Measurements from ENCODE around the gene LOXL1.

DNA sequence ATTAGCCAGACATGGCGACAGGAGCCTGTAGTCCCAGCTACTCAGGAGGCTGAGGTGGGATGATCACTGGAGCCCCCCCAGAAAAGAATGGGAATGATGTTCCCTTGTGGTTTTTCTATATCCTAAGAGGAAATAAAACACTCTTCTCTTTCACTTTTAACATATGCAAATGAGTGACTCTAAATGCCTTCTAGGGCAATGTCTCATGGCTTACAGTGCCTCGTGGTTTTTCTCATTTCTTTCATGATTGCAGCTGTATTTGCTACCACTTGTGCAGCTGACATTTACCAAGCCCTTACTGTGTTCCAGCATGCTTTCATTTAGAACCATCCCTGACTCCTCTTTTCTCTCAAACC, 39.5 kb downstream of the LOXL1 start:
- TF ChIP-seq PKNOX1 (IDR thresholded peaks at IDR 0.05): no peak
- TF ChIP-seq POLR2A (IDR thresholded peaks at IDR 0.05; ENCODE audit: low read depth, low read length): no peak
- no peak for TF ChIP-seq JUNB (IDR thresholded peaks at IDR 0.05)
- TF ChIP-seq SMC3 (IDR thresholded peaks at IDR 0.05; ENCODE audit: borderline replicate concordance, low read length): no peak
- no peak for TF ChIP-seq EGR1 (IDR thresholded peaks at IDR 0.05; ENCODE audit: borderline replicate concordance in 1 of 2, low read depth in 2 of 2, low read length in 2 of 2)
- no peak for TF ChIP-seq CREB1 (IDR thresholded peaks at IDR 0.05; ENCODE audit: low read depth)
- TF ChIP-seq CTCF (IDR thresholded peaks at IDR 0.05 in 2 of 3, conservative IDR thresholded peaks at IDR 0.05 in 1 of 3; ENCODE audit: control insufficient read depth in 2 of 3, extremely low read depth in 1 of 3, insufficient read depth in 1 of 3, low read depth in 3 of 3, low read length in 3 of 3): no peak
- TF ChIP-seq, protein P1, sequence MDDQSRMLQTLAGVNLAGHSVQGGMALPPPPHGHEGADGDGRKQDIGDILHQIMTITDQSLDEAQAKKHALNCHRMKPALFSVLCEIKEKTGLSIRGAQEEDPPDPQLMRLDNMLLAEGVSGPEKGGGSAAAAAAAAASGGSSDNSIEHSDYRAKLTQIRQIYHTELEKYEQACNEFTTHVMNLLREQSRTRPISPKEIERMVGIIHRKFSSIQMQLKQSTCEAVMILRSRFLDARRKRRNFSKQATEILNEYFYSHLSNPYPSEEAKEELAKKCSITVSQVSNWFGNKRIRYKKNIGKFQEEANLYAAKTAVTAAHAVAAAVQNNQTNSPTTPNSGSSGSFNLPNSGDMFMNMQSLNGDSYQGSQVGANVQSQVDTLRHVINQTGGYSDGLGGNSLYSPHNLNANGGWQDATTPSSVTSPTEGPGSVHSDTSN (IDR thresholded peaks at IDR 0.05; ENCODE audit: insufficient replicate concordance, low read depth, low read length): no peak
- TF ChIP-seq RAD21 (IDR thresholded peaks at IDR 0.05; ENCODE audit: insufficient read depth, low read depth, low read length): no peak
- TF ChIP-seq NRF1 (conservative IDR thresholded peaks at IDR 0.05; ENCODE audit: low read depth, low read length): no peak
- TF ChIP-seq REST (IDR thresholded peaks at IDR 0.05; ENCODE audit: low read depth, low read length): no peak
